ENCODE data around the gene KIAA1671. TPM values are rescaled to one million over a fixed set of nuclear protein-coding genes. Genes with fewer than 3 reads are reported as not detected.

The KIAA1671 gene
- total RNA-seq, 4 donors from 2014 or later, result 7.6 to 26.1 (median 16.7) TPM

DNA sequence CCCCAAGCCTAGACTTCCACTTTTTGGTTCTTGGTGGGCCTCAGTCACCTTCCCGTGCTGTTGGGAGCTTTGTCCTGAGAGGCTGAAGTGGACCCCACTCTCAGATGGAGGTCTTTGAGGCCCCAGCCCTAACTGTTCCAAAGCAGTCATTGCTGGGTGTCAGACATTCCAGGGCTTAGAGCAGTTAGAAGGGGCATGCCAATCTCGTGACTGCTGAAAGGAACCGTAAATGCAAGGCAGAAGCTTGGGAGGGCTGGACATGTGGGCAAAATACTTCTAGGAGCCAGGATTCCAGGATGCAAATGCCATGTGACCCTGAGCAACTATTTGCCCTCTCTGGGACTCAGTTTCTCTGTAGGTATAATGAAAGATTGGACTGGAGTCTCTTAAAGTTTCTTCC, 128.3 kb downstream of the KIAA1671 start:
- H3K27ac ChIP-seq, result no peak overlapping the region
- TF ChIP-seq POLR2A (IDR thresholded peaks at IDR 0.05) (no peak), CTCF (IDR thresholded peaks at IDR 0.05) (no peak)
- H3K27me3 ChIP-seq, result no peaks in the 10 kb centered on the region
- no peak overlapping the region for H3K4me3 ChIP-seq
- DNase-seq, result no peak
- H3K9me3 ChIP-seq, result no peaks in the 10 kb centered on the region
- H3K4me1 ChIP-seq, result no peaks in the 10 kb centered on the region
- intact Hi-C loops (cut with DNase I; ENCODE audit: low total_unique reads), result no loop called here
- no peaks in the 10 kb centered on the region for H3K36me3 ChIP-seq

GRCh38 chr22:25081409-25081824, 128.9 kb downstream of the KIAA1671 start:
- TF ChIP-seq POLR2A (IDR thresholded peaks at IDR 0.05), result no peak
- TF ChIP-seq CTCF (IDR thresholded peaks at IDR 0.05), result peak in 2 of 4 experiments; percentile 8 to 16
- Histone ChIP-seq H3K4me1 (no peaks in the 10 kb centered on the region), H3K36me3 (no peaks in the 10 kb centered on the region), H3K27me3 (no peaks in the 10 kb centered on the region), H3K9me3 (no peaks in the 10 kb centered on the region), H3K27ac (no peak overlapping the region), H3K4me3 (no peak overlapping the region)
- intact Hi-C loops (cut with DNase I; ENCODE audit: low total_unique reads), result no loop called here
- DNase-seq, result no peak

GRCh38 chr22:25082096-25082495, 129.6 kb downstream of the KIAA1671 start:
- TF ChIP-seq CTCF (IDR thresholded peaks at IDR 0.05) (no peak), POLR2A (IDR thresholded peaks at IDR 0.05) (no peak)
- H3K36me3 ChIP-seq, result no peaks in the 10 kb centered on the region
- no peaks in the 10 kb centered on the region for H3K27me3 ChIP-seq
- no peak overlapping the region for H3K27ac ChIP-seq
- H3K9me3 ChIP-seq, result no peaks in the 10 kb centered on the region
- H3K4me3 ChIP-seq, result no peak overlapping the region
- DNase-seq, result no peak
- no peaks in the 10 kb centered on the region for H3K4me1 ChIP-seq
- intact Hi-C loops (cut with DNase I; ENCODE audit: low total_unique reads), result no loop called here

- no peak overlapping the region for H3K27ac ChIP-seq
- no peak overlapping the region for H3K4me3 ChIP-seq
- H3K27me3 ChIP-seq, result no peaks in the 10 kb centered on the region
- H3K9me3 ChIP-seq, result no peaks in the 10 kb centered on the region
- intact Hi-C loops (cut with DNase I; ENCODE audit: low total_unique reads), result no loop called here
- H3K36me3 ChIP-seq, result no peaks in the 10 kb centered on the region
- no peak for DNase-seq
- no peaks in the 10 kb centered on the region for H3K4me1 ChIP-seq
- TF ChIP-seq CTCF (IDR thresholded peaks at IDR 0.05) (no peak), POLR2A (IDR thresholded peaks at IDR 0.05) (no peak)
Measured at GRCh38 chr22:25083056-25083806, 130.7 kb downstream of the KIAA1671 start.

DNA sequence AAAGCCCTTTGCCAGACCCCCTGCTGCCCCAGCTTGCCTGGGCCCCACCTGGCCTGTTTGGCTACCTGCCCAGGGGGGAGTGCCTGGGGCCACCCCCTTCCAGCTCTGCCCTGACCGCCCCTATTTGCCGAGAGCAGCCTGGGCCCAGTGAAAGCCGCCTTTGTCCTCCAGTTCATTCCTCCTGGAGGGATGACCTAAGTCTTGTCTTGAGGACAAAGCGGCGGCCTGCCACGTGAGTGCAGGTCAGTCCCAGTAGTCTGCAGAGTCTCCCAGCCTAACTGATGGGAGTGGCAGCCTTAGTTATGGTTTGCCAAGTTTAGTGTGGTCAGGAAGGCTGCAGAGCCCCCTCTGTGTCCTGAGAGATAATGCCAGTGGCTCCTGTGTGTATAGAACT, 131.3 kb downstream of the KIAA1671 start:
- Histone ChIP-seq H3K4me3 (no peak overlapping the region), H3K27me3 (no peaks in the 10 kb centered on the region), H3K9me3 (no peaks in the 10 kb centered on the region), H3K27ac (no peak overlapping the region), H3K36me3 (no peaks in the 10 kb centered on the region), H3K4me1 (no peaks in the 10 kb centered on the region)
- intact Hi-C loops (cut with DNase I; ENCODE audit: low total_unique reads), result no loop called here
- TF ChIP-seq POLR2A (IDR thresholded peaks at IDR 0.05), result no peak
- TF ChIP-seq CTCF (IDR thresholded peaks at IDR 0.05), result no peak
- no peak for DNase-seq
